Endothelial cell of hepatic sinusoid (primary cell): ENCODE measurements around the gene CHTF18.

Source experiments
- in situ Hi-C: cut with HindIII; loops from 2 replicates; pipeline ENCODE4 v1.10.0; 2017; ENCODE audit warnings: low sequenced_read_pairs

The CHTF18 gene

GRCh38 chr16:825341-826061, 37.1 kb downstream of the CHTF18 start:
- in situ Hi-C loops = no loop called here

- in situ Hi-C loops = no loop called here
Observed at GRCh38 chr16:827513-827912, 39.1 kb downstream of the CHTF18 start.

DNA sequence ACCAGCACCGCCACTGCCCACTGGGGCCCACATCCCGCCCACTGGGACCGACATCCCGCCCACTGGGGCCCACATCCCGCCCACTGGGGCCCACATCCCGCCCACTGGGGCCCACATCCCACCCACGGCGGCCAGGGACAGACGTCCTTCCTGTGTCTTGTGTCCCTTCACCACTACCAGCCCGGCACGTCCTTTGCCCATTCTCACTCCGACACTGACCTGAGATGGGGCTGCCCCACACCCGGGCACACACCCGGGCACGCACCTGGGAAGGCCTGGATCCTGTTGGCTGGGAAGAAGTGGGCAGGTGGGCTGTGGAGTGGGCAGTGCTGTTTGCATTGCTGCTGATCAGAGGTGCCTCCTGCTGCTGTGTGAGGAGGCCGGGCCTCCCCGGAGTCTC, 40.5 kb downstream of the CHTF18 start:
- in situ Hi-C loops = no loop called here

DNA sequence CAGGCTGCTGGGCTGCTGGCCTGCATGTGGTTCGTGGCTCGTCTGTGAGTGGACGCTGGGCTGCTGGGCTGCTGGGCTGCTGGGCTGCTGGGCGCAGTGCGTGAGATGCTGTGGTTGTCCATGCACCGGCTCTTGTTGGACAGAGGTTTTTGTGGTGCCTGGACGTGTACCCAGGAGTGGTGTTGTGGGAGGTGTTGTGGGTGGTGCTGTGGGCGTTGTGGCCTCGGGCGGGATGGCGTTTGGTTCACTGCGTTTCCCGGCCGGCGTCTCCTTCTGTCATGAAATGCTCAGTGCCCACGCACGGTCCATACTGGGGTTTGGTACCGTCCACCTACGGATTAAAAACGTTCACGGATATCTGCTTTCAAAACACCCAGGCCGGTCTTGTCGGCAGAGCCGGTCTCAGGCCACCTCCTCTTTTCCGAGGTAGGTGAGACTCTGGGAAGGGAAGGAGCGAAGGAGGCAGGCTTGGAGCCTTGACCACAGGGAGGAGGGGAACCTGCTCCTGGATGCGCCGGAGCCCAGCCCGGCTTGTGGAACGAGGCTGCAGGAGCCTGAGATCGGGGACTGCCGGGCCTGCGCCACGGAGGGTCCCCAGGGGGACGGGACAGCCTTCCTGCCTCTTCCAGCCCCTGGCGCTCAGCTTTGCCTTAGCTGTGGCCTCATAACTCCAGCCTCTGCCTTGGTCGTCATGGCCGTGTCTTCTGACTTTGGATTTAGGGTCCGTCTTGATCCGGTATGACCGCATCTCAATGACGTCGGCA, 41.9 kb downstream of the CHTF18 start:
- in situ Hi-C loops = loop anchor here (5.0 to 10.0 kb wide), 6 partner anchors 85 to 385 kb away; no protein-coding TSS in a partner anchor

DNA sequence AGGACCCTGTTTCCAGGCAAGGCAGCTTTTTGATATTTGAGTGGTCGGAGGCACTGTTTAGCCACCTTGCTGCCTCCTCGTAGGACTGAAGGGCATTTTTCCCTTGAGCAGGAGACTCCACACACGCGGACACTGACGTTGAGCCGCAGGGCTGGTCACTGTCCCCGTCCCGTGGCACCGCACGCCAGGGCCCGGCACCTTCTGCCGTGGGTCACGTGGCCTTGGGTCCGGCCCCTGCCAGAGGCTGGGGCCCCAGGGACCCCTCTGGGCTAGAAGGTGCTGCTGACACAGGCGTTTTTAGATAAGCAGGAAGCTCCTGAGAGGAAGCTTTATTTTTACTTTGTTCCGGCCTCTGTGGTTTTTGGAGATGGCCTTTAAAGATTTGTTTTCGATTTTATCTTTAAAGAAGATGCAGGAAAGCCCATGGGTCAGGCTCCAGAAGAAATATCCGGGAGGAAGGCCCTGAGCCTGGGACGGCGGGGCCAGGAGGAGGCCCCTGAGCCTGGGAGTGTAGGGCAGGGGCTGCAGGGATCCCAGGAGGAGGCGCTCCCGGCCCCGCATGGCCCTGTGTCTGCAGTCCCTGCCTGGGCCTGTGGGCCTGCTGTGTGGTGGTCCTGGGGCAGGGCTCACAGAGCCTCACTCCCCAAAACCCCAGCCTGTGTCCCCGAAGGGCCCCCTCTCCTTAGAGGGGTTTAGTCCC, 42.6 kb downstream of the CHTF18 start:
- in situ Hi-C loops = loop anchor here (5.0 to 10.0 kb wide), 6 partner anchors 84 to 384 kb away; no protein-coding TSS in a partner anchor

DNA sequence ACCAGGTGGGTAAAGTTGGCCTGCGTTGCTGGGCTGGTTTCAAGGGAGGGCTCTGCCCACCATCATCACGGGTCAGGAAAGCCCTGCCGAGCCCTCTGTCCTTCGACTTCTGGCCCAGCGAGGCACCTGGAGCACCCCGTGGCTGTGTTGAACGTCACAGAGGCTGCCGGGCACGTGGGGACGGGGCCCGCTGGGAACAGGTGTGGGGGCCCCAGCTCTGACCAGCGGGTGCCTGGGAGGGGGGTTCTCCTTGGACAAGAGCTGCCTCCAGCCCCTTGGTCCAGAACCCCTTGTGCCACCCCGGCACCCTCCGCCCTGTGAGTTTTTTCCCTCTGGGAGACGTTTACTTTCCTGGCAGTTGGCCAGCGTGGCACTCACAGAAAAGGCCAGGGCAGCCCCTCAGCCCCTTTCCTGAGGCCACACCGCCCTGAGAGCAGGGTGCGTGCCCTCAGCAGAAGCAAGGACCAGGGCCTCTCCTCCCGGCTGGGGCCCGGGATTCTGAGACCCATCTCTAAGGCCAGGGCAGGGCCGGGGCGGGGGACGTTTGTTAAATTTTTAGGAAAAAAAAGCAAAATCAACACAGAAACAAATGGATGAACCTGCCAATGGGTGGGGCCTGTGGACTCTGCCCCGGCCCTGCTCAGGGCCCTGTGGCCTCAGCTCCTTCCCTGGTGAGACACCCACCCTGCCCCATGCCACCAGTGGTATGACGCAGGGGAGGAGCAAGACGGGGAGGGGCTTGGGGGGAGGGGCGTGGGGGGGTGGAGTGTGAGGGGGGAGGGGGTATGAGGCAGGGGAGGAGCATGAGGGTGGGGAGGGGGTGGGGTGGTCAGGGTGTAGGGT, 43.4 kb downstream of the CHTF18 start:
- in situ Hi-C loops = loop anchor here (5.0 to 10.0 kb wide), 6 partner anchors 83 to 383 kb away; no protein-coding TSS in a partner anchor

DNA sequence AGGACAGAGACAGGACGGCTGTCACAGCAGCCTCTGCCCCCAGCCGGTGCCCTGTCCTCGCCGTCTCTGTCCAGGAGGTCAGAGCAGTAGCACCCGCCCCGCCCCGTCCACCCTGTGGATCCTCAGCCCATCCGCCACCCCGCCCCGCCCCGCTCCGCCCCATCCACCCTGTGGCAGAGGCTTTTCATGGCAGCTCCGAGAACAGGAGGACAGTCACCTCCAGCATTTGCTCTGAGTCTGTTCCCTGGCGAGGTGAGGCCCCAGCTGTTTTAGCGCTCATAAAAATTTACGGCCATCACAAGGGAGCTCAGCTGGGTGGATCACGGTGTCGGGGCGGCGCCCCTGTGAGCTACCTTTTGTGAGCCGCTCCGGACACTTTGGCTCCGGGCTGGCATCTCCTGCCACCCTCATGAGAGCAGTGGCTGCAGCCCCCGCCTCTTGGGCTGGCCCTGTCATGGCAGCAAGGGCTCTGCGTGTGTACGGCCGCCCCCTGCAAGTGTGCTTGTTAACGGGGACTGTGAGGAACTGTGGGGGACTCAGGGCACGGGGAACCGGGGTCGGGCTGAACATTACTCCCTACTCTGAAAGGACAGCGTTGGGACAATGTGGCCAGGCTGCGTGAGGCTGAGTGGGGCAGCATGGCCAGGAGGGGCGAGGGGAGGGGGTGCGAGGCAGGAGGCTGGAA, 44.4 kb downstream of the CHTF18 start:
- in situ Hi-C loops = loop anchor here (5.0 to 10.0 kb wide), 6 partner anchors 82 to 382 kb away; no protein-coding TSS in a partner anchor

DNA sequence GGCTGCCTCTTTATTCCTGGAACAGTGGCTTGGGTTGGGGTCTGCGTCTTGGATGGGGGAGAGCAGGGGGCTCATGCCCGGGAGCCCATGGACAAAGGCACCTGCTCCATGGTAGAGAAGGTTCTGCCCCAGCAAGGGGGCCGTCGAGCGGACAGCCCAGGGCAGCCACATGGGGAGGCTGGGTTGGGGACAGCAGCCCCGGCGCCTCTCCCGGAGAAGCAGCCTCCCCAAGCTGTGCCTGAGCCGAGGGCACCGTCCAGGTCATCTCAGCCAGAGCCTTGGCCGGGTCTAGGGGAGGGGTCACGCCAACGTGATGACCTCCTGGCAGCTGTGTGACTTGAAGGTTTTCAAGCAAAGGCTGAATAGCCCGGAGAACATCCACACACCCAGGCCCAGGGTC, 45.0 kb downstream of the CHTF18 start:
- in situ Hi-C loops = loop anchor here (5.0 to 10.0 kb wide), 6 partner anchors 81 to 381 kb away; no protein-coding TSS in a partner anchor

GRCh38 chr16:835373-835772, 47.0 kb downstream of the CHTF18 start:
- in situ Hi-C loops = loop anchor here (10.0 kb wide), 5 partner anchors 79 to 379 kb away; no protein-coding TSS in a partner anchor

DNA sequence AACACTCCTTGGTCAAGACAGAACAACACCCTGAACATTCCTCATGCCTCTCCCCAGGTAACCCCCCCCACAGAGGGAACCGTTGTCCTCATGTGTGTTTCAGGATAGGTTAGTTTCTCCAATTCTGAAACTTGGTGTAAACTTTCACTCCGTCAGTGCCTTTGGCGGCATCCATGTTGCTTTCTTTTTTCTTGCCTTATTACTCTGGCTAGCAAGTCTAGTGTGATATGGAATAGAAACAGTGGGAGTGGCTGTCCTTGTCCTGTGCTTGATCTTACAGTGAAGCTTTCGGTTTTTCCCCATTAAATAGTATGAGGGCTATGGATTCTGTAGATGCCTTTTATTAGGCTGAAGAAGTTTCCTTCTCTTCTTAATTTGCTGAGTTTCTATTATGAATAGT, 47.8 kb downstream of the CHTF18 start:
- in situ Hi-C loops = loop anchor here (10.0 kb wide), 5 partner anchors 79 to 379 kb away; no protein-coding TSS in a partner anchor

GRCh38 chr16:836822-837221, 48.4 kb downstream of the CHTF18 start:
- in situ Hi-C loops = loop anchor here (10.0 kb wide), 5 partner anchors 78 to 378 kb away; no protein-coding TSS in a partner anchor

DNA sequence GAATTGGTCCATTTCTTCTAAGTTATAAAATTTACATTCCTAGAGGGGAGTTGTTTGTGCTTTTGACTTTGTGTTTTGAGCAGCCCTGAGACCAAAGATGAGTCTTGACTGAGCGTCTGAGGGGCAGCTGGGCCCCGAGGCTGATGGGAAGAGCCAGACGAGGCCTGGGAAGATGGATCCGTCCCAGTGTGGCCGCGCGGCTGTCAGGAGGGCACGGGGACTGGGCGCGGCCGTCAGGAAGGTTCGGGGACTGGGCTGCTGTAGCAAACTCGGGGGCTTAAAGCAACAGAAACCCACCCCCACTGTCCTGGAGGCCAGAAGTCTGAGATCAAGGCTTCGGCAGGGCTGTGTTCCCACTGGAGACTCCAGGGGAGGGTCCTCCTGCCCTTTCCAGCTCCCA, 50.3 kb downstream of the CHTF18 start:
- in situ Hi-C loops = loop anchor here (10.0 kb wide), 5 partner anchors 76 to 376 kb away; no protein-coding TSS in a partner anchor

GRCh38 chr16:839643-840408, 51.4 kb downstream of the CHTF18 start:
- in situ Hi-C loops = loop anchor here (10.0 kb wide), 5 partner anchors 75 to 375 kb away; no protein-coding TSS in a partner anchor

GRCh38 chr16:840561-841454, 52.4 kb downstream of the CHTF18 start:
- in situ Hi-C loops = no loop called here

DNA sequence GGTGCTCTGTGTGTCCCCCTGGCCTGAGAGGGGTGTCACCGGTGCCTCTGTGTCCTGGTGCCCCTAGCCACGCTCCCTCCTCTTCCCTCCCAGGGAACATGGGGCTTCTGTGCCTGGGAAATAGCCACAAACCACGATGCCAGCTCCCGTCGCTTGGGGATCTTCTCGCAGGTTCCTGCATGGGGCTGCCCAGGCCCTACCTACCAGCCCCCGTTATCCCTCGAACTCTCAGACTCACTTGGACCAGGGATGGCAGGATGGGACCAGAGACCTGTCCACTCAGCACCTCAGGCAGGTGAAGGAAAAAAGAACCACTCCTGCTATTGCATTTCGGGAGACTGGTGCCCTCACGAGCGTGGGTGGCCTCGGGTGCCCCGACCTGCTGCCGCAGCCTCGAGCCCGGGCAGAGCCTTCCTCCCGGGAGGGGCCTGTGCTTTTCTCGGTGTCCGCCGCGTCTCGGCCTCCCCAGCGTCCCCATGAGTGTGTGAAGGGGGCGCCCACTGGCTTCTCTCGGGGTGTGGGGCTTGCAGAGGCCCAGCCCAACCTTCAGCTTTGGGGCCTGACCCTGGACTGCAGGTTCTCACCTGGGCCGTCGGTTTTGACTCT, 53.1 kb downstream of the CHTF18 start:
- in situ Hi-C loops = no loop called here

DNA sequence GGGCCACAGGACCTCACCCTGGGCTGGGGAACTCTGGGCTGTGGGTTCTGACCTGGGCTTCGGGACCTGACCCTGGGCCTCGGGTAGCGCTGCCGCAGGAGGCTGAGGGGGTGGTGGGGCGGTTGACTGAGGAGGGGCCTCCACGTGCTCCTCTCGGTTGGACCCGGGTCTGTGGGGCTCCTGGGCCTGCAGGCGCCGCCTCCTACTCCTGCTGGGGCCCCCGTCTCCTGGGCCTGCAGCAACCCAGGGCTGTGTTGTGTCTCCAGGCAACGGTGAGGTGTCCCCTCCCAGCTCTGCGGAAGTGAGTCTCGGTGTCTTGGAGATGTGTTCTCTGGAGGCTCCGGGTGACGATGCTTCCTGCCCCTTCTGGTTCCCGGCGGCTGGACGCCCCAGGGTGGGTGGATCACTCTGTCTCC, 53.6 kb downstream of the CHTF18 start:
- in situ Hi-C loops = no loop called here
